Endodermal cell (in vitro differentiated cells): Measurements from ENCODE around the gene CDC45. TPM values are rescaled to one million over a fixed set of nuclear protein-coding genes. Genes with fewer than 3 reads are reported as not detected.
A peak's percentile ranks its signal among the peaks of the same experiment; 100 is the strongest.

Source experiments
- DNase-seq: peaks from one replicate; pipeline ENCODE4 v3.0.0-alpha.2; 2017
- H3K27ac ChIP-seq: 2 replicates; pipeline ENCODE4 v1.5.1; 2013; ENCODE audit warnings: mild to moderate bottlenecking, low read depth, low read length, moderate library complexity
- H3K27me3 ChIP-seq: 2 replicates; pipeline ENCODE4 v1.6.1; 2013; ENCODE audit warnings: mild to moderate bottlenecking, low read length, moderate library complexity; ENCODE audit not compliant: insufficient read depth, control insufficient read depth, poor library complexity, severe bottlenecking
- H3K36me3 ChIP-seq: 2 replicates; pipeline ENCODE4 v1.7.0; 2013; ENCODE audit warnings: mild to moderate bottlenecking, low read length, moderate library complexity; ENCODE audit not compliant: control insufficient read depth, insufficient read depth
- H3K4me1 ChIP-seq: one replicate; pipeline ENCODE4 v1.7.0; 2013; ENCODE audit warnings: low read length; ENCODE audit not compliant: control insufficient read depth, insufficient read depth
- H3K4me3 ChIP-seq: 2 replicates; pipeline ENCODE4 v1.5.1; 2013; ENCODE audit warnings: mild to moderate bottlenecking, low read length, moderate library complexity
- H3K9ac ChIP-seq: 2 replicates; pipeline ENCODE4 v1.6.1; 2013; ENCODE audit warnings: mild to moderate bottlenecking, low read length, moderate library complexity; ENCODE audit not compliant: poor library complexity, severe bottlenecking; ENCODE audit errors: extremely low read depth
- H3K9me3 ChIP-seq: 2 replicates; pipeline ENCODE4 v1.6.1; 2013; ENCODE audit warnings: mild to moderate bottlenecking, low read length, moderate library complexity; ENCODE audit not compliant: control insufficient read depth
- H3K27ac Mint-ChIP-seq: 2 replicates; pipeline ENCODE4 v1.8.0; 2020; ENCODE audit warnings: mixed read lengths
- H3K27me3 Mint-ChIP-seq: 2 replicates; pipeline ENCODE4 v1.8.0; 2021; ENCODE audit warnings: mild to moderate bottlenecking, mixed read lengths; ENCODE audit not compliant: insufficient read depth
- H3K36me3 Mint-ChIP-seq: 2 replicates; pipeline ENCODE4 v1.8.0; 2020; ENCODE audit warnings: low read depth, mixed read lengths
- H3K4me1 Mint-ChIP-seq: 2 replicates; pipeline ENCODE4 v1.8.0; 2020; ENCODE audit warnings: mixed read lengths
- H3K4me3 Mint-ChIP-seq: 2 replicates; pipeline ENCODE4 v1.8.0; 2020; ENCODE audit warnings: mild to moderate bottlenecking, moderate library complexity, mixed read lengths
- H3K9me3 Mint-ChIP-seq: 2 replicates; pipeline ENCODE4 v1.8.0; 2020; ENCODE audit warnings: mild to moderate bottlenecking, mixed read lengths
- WGBS, 2 experiments: methylation state at CpG; one replicate each; pipeline versions ENCODE4 v1.1.5 to v1.1.7; 2013; ENCODE audit warnings: missing lambda C conversion rate in 2 of 2, mixed read lengths in 1 of 2; ENCODE audit not compliant: insufficient coverage in 1 of 2, insufficient read length in 1 of 2; 5-methylcytosine and 5-hydroxymethylcytosine counted together
- total RNA-seq, 2 donors: library from RNA; stranded (reverse); fragmentation: NEBNext Ultra II Directional in 1 of 2; extraction: Animal tissue kit (Norgen Biotek cat#: 25700) in 1 of 2; gene quantifications; 2 replicates in 1 of 2; 3 replicates in 1 of 2; pipeline ENCODE4 v1.2.1, GENCODE V29; 2021
- TF ChIP-seq, protein P1 (sequence below): fragments of 200-600 bp; sonication (generic); conservative IDR thresholded peaks from 2 replicates; pipeline ENCODE4 v1.5.0; 2021; ENCODE audit warnings: antibody characterized with exemption, mild to moderate bottlenecking

Gene CDC45
- total RNA-seq, 2 donors from 2014 or later = 30.3 to 31.2 TPM

DNA sequence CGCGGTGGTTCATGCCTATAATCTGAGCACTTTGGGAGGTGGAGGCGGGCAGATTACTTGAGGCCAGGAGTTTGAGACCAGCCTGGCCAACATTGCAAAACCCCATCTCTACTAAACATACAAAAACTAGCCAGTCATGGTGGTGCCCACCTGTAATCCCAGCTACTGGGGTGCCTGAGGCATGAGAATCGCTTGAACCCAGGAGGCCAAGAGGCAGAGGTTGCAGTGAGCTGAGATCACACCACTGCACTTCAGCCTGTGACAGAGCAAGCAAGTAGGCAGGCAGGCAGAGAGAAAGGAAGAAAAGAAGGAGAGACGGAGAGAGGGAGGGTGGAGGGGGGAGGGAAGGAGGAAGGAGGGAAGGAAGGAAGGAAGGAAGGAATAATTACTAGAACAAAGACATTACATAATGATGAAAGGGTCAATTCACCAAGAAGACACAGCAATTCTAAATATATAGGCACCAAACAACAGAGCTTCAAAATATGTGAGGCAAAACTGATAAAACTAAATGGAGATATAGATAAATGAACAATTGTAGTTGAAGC is 58.3 kb downstream of the CDC45 start:
- H3K27me3 Mint-ChIP-seq = no peaks in the 10 kb centered on the region
- H3K4me1 ChIP-seq = no peaks in the 10 kb centered on the region
- WGBS, 2 experiments = 91 to 94% methylated on average over 5 of the region's 5 CpGs

DNA sequence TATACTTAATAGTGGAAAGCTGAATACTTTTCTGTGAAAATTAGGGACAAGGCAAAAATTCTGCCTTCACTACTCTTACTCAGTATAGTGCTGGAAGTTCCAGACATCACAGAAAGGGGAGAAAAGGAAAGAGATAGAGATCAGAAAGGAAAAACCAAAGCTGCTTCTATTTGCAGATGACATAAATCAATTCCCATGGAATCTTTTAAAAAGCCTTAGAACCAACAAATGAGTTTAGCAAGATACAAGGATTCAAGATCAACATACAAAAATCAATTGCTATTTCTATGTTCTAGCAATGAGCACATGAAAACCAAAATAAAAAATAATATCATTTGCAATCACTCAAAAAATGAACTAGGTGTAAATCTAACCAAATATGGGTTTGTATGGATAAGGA is 60.7 kb downstream of the CDC45 start:
- Histone ChIP-seq H3K4me1 (no peaks in the 10 kb centered on the region), H3K4me3 (no peak overlapping the region), H3K9me3 (no peaks in the 10 kb centered on the region), H3K9ac (no peak overlapping the region), H3K36me3 (no peaks in the 10 kb centered on the region), H3K27me3 (no peaks in the 10 kb centered on the region), H3K27ac (no peak overlapping the region)
- Mint-ChIP-seq H3K36me3 (no peaks in the 10 kb centered on the region), H3K4me3 (no peak overlapping the region), H3K4me1 (no peaks in the 10 kb centered on the region), H3K27me3 (no peaks in the 10 kb centered on the region), H3K9me3 (no peaks in the 10 kb centered on the region), H3K27ac (no peak overlapping the region)
- TF ChIP-seq, protein P1, sequence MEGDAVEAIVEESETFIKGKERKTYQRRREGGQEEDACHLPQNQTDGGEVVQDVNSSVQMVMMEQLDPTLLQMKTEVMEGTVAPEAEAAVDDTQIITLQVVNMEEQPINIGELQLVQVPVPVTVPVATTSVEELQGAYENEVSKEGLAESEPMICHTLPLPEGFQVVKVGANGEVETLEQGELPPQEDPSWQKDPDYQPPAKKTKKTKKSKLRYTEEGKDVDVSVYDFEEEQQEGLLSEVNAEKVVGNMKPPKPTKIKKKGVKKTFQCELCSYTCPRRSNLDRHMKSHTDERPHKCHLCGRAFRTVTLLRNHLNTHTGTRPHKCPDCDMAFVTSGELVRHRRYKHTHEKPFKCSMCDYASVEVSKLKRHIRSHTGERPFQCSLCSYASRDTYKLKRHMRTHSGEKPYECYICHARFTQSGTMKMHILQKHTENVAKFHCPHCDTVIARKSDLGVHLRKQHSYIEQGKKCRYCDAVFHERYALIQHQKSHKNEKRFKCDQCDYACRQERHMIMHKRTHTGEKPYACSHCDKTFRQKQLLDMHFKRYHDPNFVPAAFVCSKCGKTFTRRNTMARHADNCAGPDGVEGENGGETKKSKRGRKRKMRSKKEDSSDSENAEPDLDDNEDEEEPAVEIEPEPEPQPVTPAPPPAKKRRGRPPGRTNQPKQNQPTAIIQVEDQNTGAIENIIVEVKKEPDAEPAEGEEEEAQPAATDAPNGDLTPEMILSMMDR = no peak
- no peak for DNase-seq

More for the DNA sequence above, 58.3 kb downstream of the CDC45 start:
- Mint-ChIP-seq H3K4me1 (no peaks in the 10 kb centered on the region), H3K9me3 (no peaks in the 10 kb centered on the region), H3K36me3 (no peaks in the 10 kb centered on the region), H3K4me3 (no peak overlapping the region), H3K27ac (no peak overlapping the region)
- Histone ChIP-seq H3K27me3 (no peaks in the 10 kb centered on the region), H3K4me3 (no peak overlapping the region), H3K9me3 (no peaks in the 10 kb centered on the region), H3K9ac (no peak overlapping the region), H3K36me3 (no peaks in the 10 kb centered on the region), H3K27ac (no peak overlapping the region)
- peak; percentile 16 for DNase-seq
- TF ChIP-seq, protein P1 = no peak

DNA sequence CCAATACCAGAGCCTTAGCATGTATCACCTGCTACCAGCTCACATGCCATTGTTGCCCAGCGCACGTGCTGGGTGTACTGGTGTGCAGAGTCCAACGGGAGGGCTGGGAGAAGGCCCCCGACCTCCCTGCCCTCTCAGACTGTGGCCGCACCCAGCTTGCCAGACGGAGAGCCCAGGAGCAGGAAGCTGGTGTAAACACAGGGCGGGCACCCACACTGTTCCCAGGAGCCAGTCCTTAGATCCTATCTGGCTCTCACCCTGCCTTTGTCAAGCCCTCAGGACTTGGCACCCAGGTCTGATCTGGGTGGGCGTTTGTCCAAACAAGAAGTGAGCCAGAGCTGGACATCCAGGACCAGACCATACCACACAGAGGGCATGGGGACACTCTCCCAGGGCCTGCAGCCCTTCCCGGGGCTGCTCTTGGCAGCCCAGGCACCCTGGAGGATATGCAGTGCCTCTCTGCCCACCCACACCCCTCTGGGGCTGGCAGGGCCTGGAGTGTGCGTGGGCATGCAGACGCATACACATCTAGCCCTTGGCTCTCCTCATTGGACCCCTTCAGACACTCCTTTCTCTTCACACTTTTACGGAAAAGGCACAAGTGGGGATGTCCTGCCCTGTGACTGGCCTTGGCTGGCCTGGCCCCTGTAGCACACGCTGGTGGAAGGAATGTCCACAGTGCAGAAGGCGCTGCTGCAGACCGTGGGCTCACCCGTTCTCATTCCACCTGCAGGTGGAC is 64.4 kb downstream of the CDC45 start:
- no peak overlapping the region for H3K4me3 Mint-ChIP-seq
- no peaks in the 10 kb centered on the region for H3K36me3 Mint-ChIP-seq
- Histone ChIP-seq H3K4me1 (no peaks in the 10 kb centered on the region), H3K27me3 (no peaks in the 10 kb centered on the region), H3K36me3 (no peaks in the 10 kb centered on the region), H3K27ac (no peak overlapping the region), H3K4me3 (no peak overlapping the region), H3K9me3 (no peaks in the 10 kb centered on the region), H3K9ac (no peak overlapping the region)
- no peaks in the 10 kb centered on the region for H3K27me3 Mint-ChIP-seq
- DNase-seq = no peak
- no peak overlapping the region for H3K27ac Mint-ChIP-seq
- H3K9me3 Mint-ChIP-seq = no peaks in the 10 kb centered on the region
- WGBS, 2 experiments = 93% methylated on average over 10 to 16 of the region's 16 CpGs
- no peaks in the 10 kb centered on the region for H3K4me1 Mint-ChIP-seq
- TF ChIP-seq, protein P1 = no peak
